SK-N-SH (cell line): Measurements from ENCODE around the gene GEMIN7.

ENCODE experiments used
- CTCF ChIP-seq: fragments of 200-600 bp; sonication (generic); IDR thresholded peaks from 2 replicates; pipeline ENCODE4 v1.6.1; 2017; ENCODE audit warnings: antibody characterized with exemption, mild to moderate bottlenecking, moderate library complexity
- EP300 ChIP-seq, 2 experiments: IDR thresholded peaks; 2 replicates each; pipeline versions ENCODE4 v1.4.0 to v1.6.1; 2012; ENCODE audit warnings: borderline replicate concordance in 1 of 2, low read depth in 1 of 2, low read length in 1 of 2
- FOSL2 ChIP-seq: IDR thresholded peaks from 2 replicates; pipeline ENCODE4 v1.4.0; 2012; ENCODE audit warnings: low read depth, mild to moderate bottlenecking, moderate library complexity, borderline replicate concordance
- MEF2A ChIP-seq: IDR thresholded peaks from 2 replicates; pipeline ENCODE4 v1.4.0; 2012; ENCODE audit warnings: low read depth, borderline replicate concordance
- NFIC ChIP-seq: IDR thresholded peaks from 2 replicates; pipeline ENCODE4 v1.4.0; 2012; ENCODE audit warnings: borderline replicate concordance
- NRF1 ChIP-seq: IDR thresholded peaks from 2 replicates; pipeline ENCODE4 v1.6.1; 2012; ENCODE audit warnings: low read depth, mild to moderate bottlenecking, low read length
- POLR2AphosphoS5 ChIP-seq: IDR thresholded peaks from 2 replicates; pipeline ENCODE4 v1.6.1; 2012; ENCODE audit warnings: low read depth, low read length
- RFX5 ChIP-seq: IDR thresholded peaks from 2 replicates; pipeline ENCODE4 v1.6.1; 2012; ENCODE audit warnings: mild to moderate bottlenecking, improper control_type of control experiment, low read length
- SMC3 ChIP-seq: IDR thresholded peaks from 2 replicates; pipeline ENCODE4 v1.6.1; 2012; ENCODE audit warnings: low read depth, low read length, improper control_type of control experiment
- TAF1 ChIP-seq: IDR thresholded peaks from 2 replicates; pipeline ENCODE4 v1.6.1; 2012; ENCODE audit warnings: low read depth, mild to moderate bottlenecking, low read length, moderate library complexity, borderline replicate concordance
- TCF12 ChIP-seq: IDR thresholded peaks from 2 replicates; pipeline ENCODE4 v1.4.0; 2012
- USF2 ChIP-seq: fragments of 150-350 bp; IDR thresholded peaks from 2 replicates; pipeline ENCODE4 v1.6.1; 2017; ENCODE audit warnings: antibody characterized with exemption, low read length, low read depth, borderline replicate concordance

GRCh38 chr19:45135176-45135885 lies 56.3 kb downstream of the GEMIN7 start:
- TF ChIP-seq EP300 (IDR thresholded peaks at IDR 0.05; ENCODE audit: borderline replicate concordance in 1 of 2, low read depth in 1 of 2, low read length in 1 of 2) (no peak), USF2 (no peak), CTCF (no peak), MEF2A (no peak), TCF12 (no peak), FOSL2 (no peak), RFX5 (no peak), POLR2AphosphoS5 (no peak), NRF1 (no peak), SMC3 (no peak), TAF1 (no peak), NFIC (no peak)
